ENCODE measurements around the gene NUP210.

GRCh38 chr3:13345284-13345683, 74.8 kb downstream of the NUP210 start:
- TF ChIP-seq CTCF (IDR thresholded peaks at IDR 0.05 in 4 of 5, conservative IDR thresholded peaks at IDR 0.05 in 1 of 5) (no peak), POLR2A (IDR thresholded peaks at IDR 0.05) (no peak)
